ENCODE results near the gene SOS1. TPM values are rescaled to one million over a fixed set of nuclear protein-coding genes. Genes with fewer than 3 reads are reported as not detected.

SOS1 gene
- total and polyA plus RNA-seq, 2 donors (not counting 3 experiments of a cell fraction or from before 2014, with no cell fraction given) = 22.2 to 32.5 TPM

DNA sequence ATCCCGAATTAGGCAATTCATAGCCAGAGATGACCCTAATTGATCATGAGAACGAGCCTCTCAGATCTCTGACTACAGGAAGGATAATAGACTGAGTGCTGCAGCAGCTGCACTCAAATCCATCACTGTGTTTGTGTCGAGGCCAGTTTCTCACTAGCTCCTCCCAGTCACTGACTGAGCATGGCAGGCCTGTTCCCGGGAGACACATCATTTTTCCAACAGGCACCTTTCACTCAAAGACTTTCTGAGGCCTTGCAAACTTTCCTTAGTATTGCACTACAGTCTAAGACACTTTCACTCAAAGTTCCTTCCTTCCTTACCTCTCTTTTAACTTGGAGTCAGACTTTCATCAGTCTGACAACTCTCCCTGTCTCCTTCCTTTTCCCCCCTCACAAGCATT lies 13.7 kb downstream of the SOS1 start:
- no peaks in the 10 kb centered on the region for H3K27me3 ChIP-seq (ENCODE audit: control insufficient read depth in 2 of 2, insufficient read depth in 2 of 2, low read length in 2 of 2)
- H3K36me3 ChIP-seq (ENCODE audit: control insufficient read depth in 2 of 2, extremely low read depth in 1 of 2, insufficient read depth in 2 of 2, low read length in 2 of 2) = peaks cover 0 to under 1% of the 10 kb centered on the region in 2 experiments
- H3K4me3 ChIP-seq (replicated peaks in 1 of 3; ENCODE audit: insufficient read depth in 1 of 3, low read depth in 1 of 3, low read length in 3 of 3) = no peak overlapping the region
- intact Hi-C loops (cut with micrococcal nuclease) (no loop called here), dilution Hi-C loops (cut with MboI; ENCODE audit: extremely low pct_ligation_motif_present, low sequenced_read_pairs) (no loop called here)
- no peak overlapping the region for H2AFZ ChIP-seq (ENCODE audit: low read depth, low read length)
- H3K9me1 ChIP-seq (replicated peaks; ENCODE audit: control insufficient read depth, extremely low read depth, insufficient read depth, low read length) = no peaks in the 10 kb centered on the region
- ChIA-PET POLR2A (no interaction called here), CTCF (interaction anchor here (0.7 kb wide), 1 partner anchor 19 kb away, joined by 3 read pairs; no protein-coding TSS in a partner anchor)
- H3K27ac ChIP-seq (ENCODE audit: insufficient read depth, low read depth, low read length) = no peak overlapping the region
- no peaks in the 10 kb centered on the region for H3K9me3 ChIP-seq (replicated peaks; ENCODE audit: control insufficient read depth, insufficient read depth, low read length)
- H3K9ac ChIP-seq (replicated peaks; ENCODE audit: extremely low read depth, insufficient read depth, low read length) = no peak overlapping the region
- H3K4me2 ChIP-seq (ENCODE audit: insufficient read depth, low read length) = no peak overlapping the region
- peaks cover 11% of the 10 kb centered on the region for H4K20me1 ChIP-seq (replicated peaks; ENCODE audit: control insufficient read depth, extremely low read depth, insufficient read depth, low read length)
- peaks cover 74% of the 10 kb centered on the region for H3K79me2 ChIP-seq (ENCODE audit: control insufficient read depth, insufficient read depth, low read length)
- TF ChIP-seq, protein P1, sequence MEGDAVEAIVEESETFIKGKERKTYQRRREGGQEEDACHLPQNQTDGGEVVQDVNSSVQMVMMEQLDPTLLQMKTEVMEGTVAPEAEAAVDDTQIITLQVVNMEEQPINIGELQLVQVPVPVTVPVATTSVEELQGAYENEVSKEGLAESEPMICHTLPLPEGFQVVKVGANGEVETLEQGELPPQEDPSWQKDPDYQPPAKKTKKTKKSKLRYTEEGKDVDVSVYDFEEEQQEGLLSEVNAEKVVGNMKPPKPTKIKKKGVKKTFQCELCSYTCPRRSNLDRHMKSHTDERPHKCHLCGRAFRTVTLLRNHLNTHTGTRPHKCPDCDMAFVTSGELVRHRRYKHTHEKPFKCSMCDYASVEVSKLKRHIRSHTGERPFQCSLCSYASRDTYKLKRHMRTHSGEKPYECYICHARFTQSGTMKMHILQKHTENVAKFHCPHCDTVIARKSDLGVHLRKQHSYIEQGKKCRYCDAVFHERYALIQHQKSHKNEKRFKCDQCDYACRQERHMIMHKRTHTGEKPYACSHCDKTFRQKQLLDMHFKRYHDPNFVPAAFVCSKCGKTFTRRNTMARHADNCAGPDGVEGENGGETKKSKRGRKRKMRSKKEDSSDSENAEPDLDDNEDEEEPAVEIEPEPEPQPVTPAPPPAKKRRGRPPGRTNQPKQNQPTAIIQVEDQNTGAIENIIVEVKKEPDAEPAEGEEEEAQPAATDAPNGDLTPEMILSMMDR (IDR thresholded peaks at IDR 0.05; ENCODE audit: extremely low read depth in 1 of 2, insufficient read depth in 1 of 2, low read depth in 1 of 2, low read length in 2 of 2) = no peak
- TF ChIP-seq, protein P2, sequence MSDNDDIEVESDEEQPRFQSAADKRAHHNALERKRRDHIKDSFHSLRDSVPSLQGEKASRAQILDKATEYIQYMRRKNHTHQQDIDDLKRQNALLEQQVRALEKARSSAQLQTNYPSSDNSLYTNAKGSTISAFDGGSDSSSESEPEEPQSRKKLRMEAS (IDR thresholded peaks at IDR 0.05; ENCODE audit: insufficient read depth, insufficient read length) = no peak
- no peak for TF ChIP-seq MYC (IDR thresholded peaks at IDR 0.05; ENCODE audit: low read depth, low read length)
- TF ChIP-seq POLR2AphosphoS5 (IDR thresholded peaks at IDR 0.05; ENCODE audit: insufficient read depth, low read depth, low read length) = no peak
- no peak for TF ChIP-seq POLR2A (IDR thresholded peaks at IDR 0.05; ENCODE audit: low read depth, low read length)
- TF ChIP-seq EZH2 (IDR thresholded peaks at IDR 0.05; ENCODE audit: borderline replicate concordance, low read depth, low read length, severe bottlenecking) = no peak
- no peak for TF ChIP-seq GATA2 (IDR thresholded peaks at IDR 0.05; ENCODE audit: insufficient read depth, insufficient read length, low read depth, low read length)
- no peak for TF ChIP-seq JUN (IDR thresholded peaks at IDR 0.05; ENCODE audit: borderline replicate concordance, insufficient read depth, insufficient read length, low read depth)
- no peak for TF ChIP-seq FOS (IDR thresholded peaks at IDR 0.05; ENCODE audit: borderline replicate concordance, insufficient read depth, low read length)
- no peak for FAIRE-seq
- no TSS peak for BruUV-seq (replicated peaks)
- H3K4me1 ChIP-seq (ENCODE audit: control insufficient read depth, extremely low read depth, insufficient read depth, low read length) = no peaks in the 10 kb centered on the region
- DNase-seq (ENCODE audit: low read depth, low spot score) = no peak
